Measurements from ENCODE around the gene AGXT2.

Gene AGXT2

GRCh38 chr5:34993951-34994350, 53.8 kb downstream of the AGXT2 start:
- TF ChIP-seq CREB1 (IDR thresholded peaks at IDR 0.05; ENCODE audit: low read depth) (no peak), YY1 (IDR thresholded peaks at IDR 0.05; ENCODE audit: low read depth) (no peak), EGR1 (IDR thresholded peaks at IDR 0.05) (no peak), NFIC (IDR thresholded peaks at IDR 0.05) (no peak), USF1 (IDR thresholded peaks at IDR 0.05) (no peak), CEBPB (IDR thresholded peaks at IDR 0.05) (no peak), TEAD4 (IDR thresholded peaks at IDR 0.05) (no peak), TCF12 (IDR thresholded peaks at IDR 0.05; ENCODE audit: low read depth) (no peak)

- no peak for TF ChIP-seq TAF1 (IDR thresholded peaks at IDR 0.05; ENCODE audit: low read depth)
- TF ChIP-seq EGR1 (IDR thresholded peaks at IDR 0.05), result no peak
- no peak for TF ChIP-seq MAX (IDR thresholded peaks at IDR 0.05)
- TF ChIP-seq NFIC (IDR thresholded peaks at IDR 0.05), result no peak
- no peak for TF ChIP-seq USF1 (IDR thresholded peaks at IDR 0.05)
- no peak for TF ChIP-seq RAD21 (IDR thresholded peaks at IDR 0.05; ENCODE audit: low read depth)
- TF ChIP-seq CREB1 (IDR thresholded peaks at IDR 0.05; ENCODE audit: low read depth), result no peak
- TF ChIP-seq FOXM1 (IDR thresholded peaks at IDR 0.05; ENCODE audit: borderline replicate concordance, low read depth), result no peak
- TF ChIP-seq REST (IDR thresholded peaks at IDR 0.05; ENCODE audit: low read depth), result no peak
- TF ChIP-seq TEAD4 (IDR thresholded peaks at IDR 0.05), result no peak
- TF ChIP-seq CEBPB (IDR thresholded peaks at IDR 0.05), result no peak
- no peak for TF ChIP-seq EP300 (IDR thresholded peaks at IDR 0.05; ENCODE audit: borderline replicate concordance)
- TF ChIP-seq YY1 (IDR thresholded peaks at IDR 0.05; ENCODE audit: low read depth), result no peak
- no peak for TF ChIP-seq TCF12 (IDR thresholded peaks at IDR 0.05; ENCODE audit: low read depth)
- TF ChIP-seq ZBTB7A (IDR thresholded peaks at IDR 0.05; ENCODE audit: low read depth), result no peak
Observed at GRCh38 chr5:34991486-34992238, 56.1 kb downstream of the AGXT2 start.

GRCh38 chr5:34986965-34987364, 60.8 kb downstream of the AGXT2 start:
- TF ChIP-seq FOXM1 (IDR thresholded peaks at IDR 0.05; ENCODE audit: borderline replicate concordance, low read depth) (no peak), NFIC (IDR thresholded peaks at IDR 0.05) (no peak), REST (IDR thresholded peaks at IDR 0.05; ENCODE audit: low read depth) (no peak), USF1 (IDR thresholded peaks at IDR 0.05) (no peak), CEBPB (IDR thresholded peaks at IDR 0.05) (no peak), EP300 (IDR thresholded peaks at IDR 0.05; ENCODE audit: borderline replicate concordance) (no peak), TAF1 (IDR thresholded peaks at IDR 0.05; ENCODE audit: low read depth) (no peak), MAX (IDR thresholded peaks at IDR 0.05) (no peak), TEAD4 (IDR thresholded peaks at IDR 0.05) (no peak), RAD21 (IDR thresholded peaks at IDR 0.05; ENCODE audit: low read depth) (no peak), YY1 (IDR thresholded peaks at IDR 0.05; ENCODE audit: low read depth) (no peak), EGR1 (IDR thresholded peaks at IDR 0.05) (no peak)

- TF ChIP-seq ZBTB7A (IDR thresholded peaks at IDR 0.05; ENCODE audit: low read depth), result no peak
- TF ChIP-seq YY1 (IDR thresholded peaks at IDR 0.05; ENCODE audit: low read depth), result no peak
- TF ChIP-seq RAD21 (IDR thresholded peaks at IDR 0.05; ENCODE audit: low read depth), result no peak
- no peak for TF ChIP-seq CEBPB (IDR thresholded peaks at IDR 0.05)
- TF ChIP-seq EP300 (IDR thresholded peaks at IDR 0.05; ENCODE audit: borderline replicate concordance), result no peak
- no peak for TF ChIP-seq NFIC (IDR thresholded peaks at IDR 0.05)
- no peak for TF ChIP-seq TEAD4 (IDR thresholded peaks at IDR 0.05)
- no peak for TF ChIP-seq REST (IDR thresholded peaks at IDR 0.05; ENCODE audit: low read depth)
- no peak for TF ChIP-seq CREB1 (IDR thresholded peaks at IDR 0.05; ENCODE audit: low read depth)
- TF ChIP-seq TAF1 (IDR thresholded peaks at IDR 0.05; ENCODE audit: low read depth), result no peak
- TF ChIP-seq TCF12 (IDR thresholded peaks at IDR 0.05; ENCODE audit: low read depth), result no peak
- TF ChIP-seq FOXM1 (IDR thresholded peaks at IDR 0.05; ENCODE audit: borderline replicate concordance, low read depth), result no peak
- TF ChIP-seq EGR1 (IDR thresholded peaks at IDR 0.05), result no peak
- TF ChIP-seq MAX (IDR thresholded peaks at IDR 0.05), result no peak
- TF ChIP-seq USF1 (IDR thresholded peaks at IDR 0.05), result no peak
Observed at GRCh38 chr5:34982823-34983222, 64.9 kb downstream of the AGXT2 start.

Data from Ishikawa (cell line).